Measurements from ENCODE around the gene IRAK1.
"Not testable (repeated sequence)": the region's sequence is repeated elsewhere in the genome, so short reads cannot be mapped to it uniquely, and the experiment has no call there.

IRAK1 gene

GRCh38 chrX:154018518-154019060 lies 1.1 kb downstream of the IRAK1 start:
- DNase-seq, result no peak

DNA sequence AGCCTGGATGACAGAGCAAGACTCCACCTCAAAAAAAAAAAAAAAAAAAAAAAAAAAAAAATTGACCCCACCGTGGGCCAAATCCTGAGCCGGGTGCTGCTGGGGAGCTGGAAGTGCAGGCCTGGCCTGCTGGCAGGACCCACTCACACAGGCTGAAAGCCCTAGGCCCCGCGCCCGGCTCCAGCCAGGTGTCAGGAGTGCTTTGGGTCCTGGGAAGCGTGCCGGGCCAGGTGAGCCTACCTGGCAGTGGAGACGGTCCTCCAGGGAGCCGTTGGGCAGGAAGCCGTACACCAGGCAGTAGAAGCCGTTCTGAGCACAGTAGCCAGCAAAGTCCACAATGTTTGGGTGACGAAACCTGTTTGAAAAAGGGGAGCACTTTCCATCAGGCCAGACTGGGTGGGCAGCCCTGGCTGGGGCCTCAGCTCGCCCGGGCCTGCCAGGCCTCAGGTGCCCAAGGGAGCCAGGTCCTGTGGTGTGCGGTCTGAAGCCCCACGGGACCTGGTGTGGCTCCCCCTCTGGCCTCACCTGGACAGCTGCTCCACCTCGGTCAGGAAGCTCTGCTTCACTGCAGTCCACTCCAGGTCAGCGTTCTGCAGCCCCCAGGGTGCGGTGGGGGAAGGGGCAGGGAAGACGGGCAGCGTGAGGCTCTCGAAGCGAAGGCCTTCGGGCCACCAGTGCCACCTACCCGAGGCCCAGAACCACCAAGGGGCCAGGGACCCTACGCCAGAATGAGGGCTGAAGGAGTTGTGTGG lies 1.8 kb downstream of the IRAK1 start:
- DNase-seq, result no peak

GRCh38 chrX:154016366-154017076 lies 3.2 kb downstream of the IRAK1 start:
- DNase-seq, result no peak

- no peak for DNase-seq
These were observed 4.0 kb downstream of the IRAK1 start for GRCh38 chrX:154015581-154016264.

DNA sequence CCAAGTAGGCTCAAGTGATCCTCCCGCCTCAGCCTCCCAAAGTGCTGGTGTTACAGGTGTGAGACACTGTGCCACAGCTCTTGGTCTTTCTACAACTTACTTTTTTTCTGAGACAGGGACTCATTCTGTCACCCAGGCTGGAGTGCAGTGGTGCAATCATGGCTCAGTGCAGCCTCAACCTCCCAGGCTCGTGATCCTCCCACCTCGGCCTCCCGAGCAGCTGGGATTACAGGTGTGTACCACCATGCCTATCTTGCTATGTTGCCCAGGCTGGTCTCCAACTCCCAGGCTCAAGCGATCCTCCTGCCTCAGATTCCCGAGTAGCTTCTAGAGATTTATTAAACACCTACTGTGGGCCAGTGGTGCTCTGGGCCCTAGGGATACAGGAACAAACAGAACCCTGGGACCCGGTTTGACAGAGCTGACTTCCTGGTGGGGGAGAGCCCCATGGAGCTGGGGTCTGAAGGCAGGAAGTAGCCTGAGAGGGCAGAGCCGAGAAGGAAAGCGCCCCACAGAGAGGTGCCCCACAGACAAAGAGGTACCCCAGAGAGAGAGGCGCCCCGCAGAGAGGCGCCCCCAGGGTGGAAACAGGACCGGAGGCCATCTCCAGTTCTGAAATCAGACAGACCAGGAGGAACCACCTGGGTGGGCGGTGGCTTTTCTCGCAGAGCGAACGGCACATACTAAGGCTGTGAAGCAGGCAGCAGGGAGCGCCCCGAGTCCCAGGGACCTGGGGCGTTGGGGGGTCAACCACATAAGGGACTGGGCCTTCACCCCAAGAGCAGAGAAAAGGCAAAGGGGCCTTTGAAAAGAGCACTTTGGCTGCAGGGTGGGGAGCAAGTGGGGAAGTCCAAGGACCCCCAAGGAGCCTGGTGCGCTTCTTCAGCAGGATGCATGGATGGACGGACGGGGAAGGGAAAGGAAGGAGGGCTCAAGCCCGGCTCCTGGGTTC lies 5.0 kb downstream of the IRAK1 start:
- no peak for DNase-seq

DNA sequence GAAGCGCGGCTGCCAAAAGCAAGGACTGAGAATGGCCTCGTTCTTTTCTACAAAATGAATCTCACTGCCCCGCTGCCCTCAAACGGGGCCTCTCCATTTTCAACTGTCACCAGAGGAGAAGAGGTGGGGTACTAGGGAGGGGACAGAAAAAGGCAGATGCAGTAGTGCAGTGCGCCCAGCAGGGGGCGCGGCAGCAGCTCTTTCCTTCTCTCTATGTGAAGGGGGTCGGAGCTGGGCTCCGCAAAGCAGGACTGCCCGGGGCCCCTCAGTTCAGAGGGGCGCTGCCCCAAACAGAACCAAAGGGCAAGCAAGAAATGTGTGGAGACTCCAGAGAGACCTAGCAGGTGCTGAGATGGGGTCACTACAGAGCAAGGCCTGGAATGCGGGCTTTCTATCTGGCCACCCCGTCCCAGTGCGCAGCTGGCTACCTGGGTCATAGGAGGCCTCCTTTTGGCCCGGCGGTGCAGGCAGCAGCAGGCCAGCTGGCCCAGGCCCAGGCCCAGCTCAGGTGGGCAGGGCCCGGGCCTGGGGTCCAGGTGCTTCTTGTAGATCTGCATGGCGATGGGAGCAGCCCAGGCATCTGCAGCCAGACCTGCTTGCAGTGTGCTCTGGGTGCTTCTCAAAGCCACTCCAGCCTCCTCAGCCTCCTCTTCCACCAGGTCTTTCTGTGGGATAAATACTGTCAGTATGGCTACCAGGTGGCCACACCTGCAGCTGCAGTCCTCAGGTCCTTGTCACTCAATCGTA lies 5.9 kb downstream of the IRAK1 start:
- DNase-seq, result no peak

DNA sequence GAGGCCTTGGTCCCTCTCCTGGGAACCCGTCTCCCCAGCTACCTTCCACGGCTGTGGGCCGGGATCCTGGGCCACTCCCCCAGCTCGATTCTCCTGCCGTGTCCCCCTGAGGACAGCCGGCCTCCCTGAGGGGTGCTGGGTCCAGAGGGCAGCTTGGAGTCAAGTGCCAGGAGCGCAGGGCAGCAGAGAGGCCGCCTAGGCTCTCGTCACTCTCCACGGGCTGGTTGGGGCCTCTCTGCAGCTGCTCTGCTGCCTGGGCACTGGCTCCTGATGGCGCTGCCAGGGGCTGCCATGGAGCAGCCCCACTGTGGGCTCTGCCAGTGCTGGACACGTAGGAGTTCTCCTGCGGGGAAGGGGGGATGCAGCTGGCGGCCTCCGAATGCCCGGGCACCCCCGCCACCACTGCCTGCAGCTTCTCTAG lies 6.7 kb downstream of the IRAK1 start:
- no peak for DNase-seq

DNA sequence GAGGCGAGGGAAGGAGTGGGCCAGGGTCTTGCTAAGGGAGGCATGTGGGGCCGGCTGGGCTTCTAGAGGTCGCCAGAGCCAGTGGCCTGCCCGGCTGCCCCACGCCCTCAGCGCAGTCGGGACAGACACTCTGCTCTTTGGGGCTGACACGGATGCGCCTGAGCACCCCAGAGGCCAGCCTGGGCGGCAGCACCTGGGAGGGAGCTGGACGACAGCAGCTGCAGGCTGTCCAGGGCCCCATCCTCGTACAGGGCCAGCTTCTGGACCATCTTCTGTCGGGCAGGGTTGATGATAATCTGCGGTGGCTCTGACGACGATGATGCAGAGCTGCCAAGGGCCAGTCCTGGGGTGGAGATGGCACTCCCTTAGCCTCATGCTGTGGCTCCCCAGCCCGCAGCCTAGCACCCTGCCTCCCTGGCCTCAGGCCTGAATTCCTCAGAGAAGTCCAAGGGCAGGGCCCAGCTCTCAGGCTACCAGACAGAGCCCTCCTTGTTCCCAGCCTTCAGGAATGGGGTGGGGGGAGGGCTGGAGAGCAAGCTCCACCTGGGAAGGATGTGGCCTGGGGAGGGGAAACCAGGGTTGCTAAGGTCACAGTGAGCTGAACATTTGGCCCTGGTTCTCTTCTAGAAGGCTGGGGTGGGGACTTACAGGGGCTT lies 7.2 kb downstream of the IRAK1 start:
- no peak for DNase-seq

DNA sequence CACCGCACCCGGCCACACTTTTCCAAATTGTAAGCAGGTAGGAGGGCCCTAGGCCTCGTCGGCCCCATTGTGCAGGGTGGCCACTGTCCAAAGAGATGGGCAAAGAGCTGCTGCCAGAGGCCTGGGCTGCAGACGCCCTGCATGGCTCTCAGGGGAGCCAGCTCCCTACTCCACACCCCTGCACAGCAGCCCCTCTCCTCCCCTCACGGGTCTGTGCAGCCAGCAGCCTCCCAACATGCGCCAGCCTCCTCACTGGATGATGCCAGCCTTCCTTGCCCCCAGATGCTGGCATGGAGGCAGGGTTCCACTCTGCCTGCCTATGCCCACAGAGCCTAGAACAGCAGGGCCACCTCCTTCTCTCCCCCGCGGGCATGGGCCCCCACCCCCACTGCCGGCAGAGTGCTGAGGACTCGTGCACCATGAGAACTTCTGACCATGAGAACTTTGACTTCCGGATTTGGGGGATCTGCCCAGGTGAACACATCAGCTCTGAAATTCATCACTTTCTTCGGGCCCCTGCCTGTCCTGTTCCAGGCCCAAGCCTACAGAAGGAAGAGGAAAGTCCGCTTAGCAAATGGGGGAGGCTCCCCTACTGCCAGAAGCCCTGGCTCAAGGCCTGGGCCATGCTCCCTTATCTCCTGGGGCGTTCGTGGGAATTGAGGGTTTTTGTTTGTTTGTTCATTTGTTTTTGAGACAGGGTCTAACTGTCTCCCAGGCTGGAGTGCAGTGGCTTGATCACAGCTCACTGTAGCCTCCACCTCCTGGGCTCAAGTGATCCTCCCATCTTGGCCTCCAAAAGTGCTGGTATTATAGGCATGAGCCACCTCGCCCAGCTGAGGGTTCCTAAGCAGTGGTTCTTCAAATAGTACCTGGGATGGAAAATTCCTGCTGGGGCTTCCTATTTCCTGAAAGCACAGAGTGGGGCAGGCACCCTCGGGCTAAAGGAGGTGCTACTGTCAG lies 8.0 kb downstream of the IRAK1 start:
- DNase-seq, result no peak

- DNase-seq, result no peak
These were observed 9.2 kb downstream of the IRAK1 start for GRCh38 chrX:154010330-154011087.

DNA sequence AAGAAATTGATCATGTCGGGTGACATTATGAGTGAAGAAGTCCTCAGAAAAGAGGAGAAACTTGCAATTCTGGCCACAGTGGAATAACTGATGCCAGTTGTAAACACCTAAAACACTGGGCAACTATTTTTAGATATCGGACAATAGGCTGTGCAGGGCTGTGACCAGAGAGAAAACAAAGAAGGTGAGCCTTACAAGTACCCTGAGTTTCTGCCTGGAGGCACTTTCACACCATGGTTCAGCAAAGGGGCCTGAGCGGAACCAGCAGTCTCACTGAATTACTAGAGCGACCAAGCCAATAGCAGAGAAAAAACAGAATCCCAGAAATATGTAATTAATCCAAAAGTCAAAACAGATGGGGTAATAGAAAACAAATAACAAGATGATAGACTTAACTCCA lies 11.2 kb downstream of the IRAK1 start:
- DNase-seq, result no peak

DNA sequence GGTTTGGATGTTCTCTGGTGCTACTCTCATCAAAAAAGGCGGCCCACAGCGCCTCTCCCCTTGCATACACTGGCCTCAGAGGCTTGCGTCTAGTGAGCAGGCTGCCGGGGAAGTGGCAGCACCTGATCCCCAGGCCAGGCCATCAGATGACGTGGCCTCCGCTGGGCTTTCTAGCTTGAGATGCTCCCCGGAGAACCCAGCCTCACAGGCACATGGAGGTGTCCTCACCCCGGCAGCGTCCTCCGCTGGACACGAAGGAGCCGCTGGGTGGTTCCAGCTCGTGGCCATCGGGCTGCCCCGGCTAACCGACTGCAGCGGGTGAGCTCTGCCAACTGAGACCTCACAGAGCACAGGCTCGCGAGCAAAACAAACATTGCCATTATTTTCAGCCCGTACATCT lies 12.8 kb downstream of the IRAK1 start:
- no peak for DNase-seq

DNA sequence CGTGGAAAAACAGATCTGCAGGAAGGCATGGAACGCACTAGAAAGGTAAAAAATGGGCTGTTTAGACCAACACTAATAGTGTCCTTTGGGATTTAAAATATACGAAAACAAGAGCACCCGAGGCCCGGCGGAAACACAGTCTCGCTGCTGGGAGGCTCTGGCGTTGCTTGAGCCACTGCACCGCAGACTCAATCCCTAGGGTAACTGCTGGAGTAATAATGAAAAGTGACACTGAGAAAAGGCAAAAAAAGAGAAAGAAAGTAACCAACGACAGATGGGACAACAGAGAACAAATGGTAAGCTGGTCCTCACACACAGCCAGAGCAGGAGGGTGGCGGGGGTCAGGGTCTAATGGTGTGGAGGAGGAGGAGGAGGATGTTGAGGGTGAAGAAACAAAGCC lies 15.4 kb downstream of the IRAK1 start:
- DNase-seq, result no peak

- DNase-seq, result no peak
These were observed 17.4 kb downstream of the IRAK1 start for GRCh38 chrX:154002215-154002719.

- no peak for DNase-seq
These were observed 19.7 kb downstream of the IRAK1 start for GRCh38 chrX:154000051-154000450.

GRCh38 chrX:153999359-154000037 lies 20.2 kb downstream of the IRAK1 start:
- DNase-seq, result no peak

GRCh38 chrX:153995504-153995903 lies 24.2 kb downstream of the IRAK1 start:
- no peak for DNase-seq

DNA sequence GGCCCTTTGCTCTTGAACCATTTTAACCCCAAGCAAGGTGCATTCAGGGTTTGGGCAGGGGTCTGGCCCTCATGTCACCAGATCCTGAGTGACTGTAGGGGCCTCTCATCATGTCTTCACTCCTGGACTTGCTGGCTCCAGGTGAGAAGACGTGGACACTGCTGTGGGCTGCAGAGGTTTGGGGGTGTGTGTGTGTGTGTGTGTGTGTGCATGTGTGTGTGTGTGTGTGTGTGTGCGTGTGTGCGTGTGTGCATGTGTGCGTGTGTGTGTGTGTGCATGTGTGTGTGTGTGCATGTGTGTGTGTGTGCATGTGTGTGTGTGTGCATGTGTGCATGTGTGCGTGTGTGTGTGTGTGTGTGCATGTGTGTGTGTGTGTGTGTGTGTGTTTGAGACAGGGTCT lies 25.3 kb downstream of the IRAK1 start:
- DNase-seq, result not testable (repeated sequence)

All from NCI-H446 treated with DMSO at 0.1 percent for 48 hours (cell line).